ENCODE measurements around the gene SLC45A3.
"Not testable (repeated sequence)": the region's sequence is repeated elsewhere in the genome, so short reads cannot be mapped to it uniquely, and the experiment has no call there.

SLC45A3 gene

GRCh38 chr1:205637854-205638468, 42.3 kb downstream of the SLC45A3 start:
- no peak for DNase-seq (ENCODE audit: low read depth)

GRCh38 chr1:205636732-205637131, 43.6 kb downstream of the SLC45A3 start:
- no peak for DNase-seq (ENCODE audit: low read depth)

DNA sequence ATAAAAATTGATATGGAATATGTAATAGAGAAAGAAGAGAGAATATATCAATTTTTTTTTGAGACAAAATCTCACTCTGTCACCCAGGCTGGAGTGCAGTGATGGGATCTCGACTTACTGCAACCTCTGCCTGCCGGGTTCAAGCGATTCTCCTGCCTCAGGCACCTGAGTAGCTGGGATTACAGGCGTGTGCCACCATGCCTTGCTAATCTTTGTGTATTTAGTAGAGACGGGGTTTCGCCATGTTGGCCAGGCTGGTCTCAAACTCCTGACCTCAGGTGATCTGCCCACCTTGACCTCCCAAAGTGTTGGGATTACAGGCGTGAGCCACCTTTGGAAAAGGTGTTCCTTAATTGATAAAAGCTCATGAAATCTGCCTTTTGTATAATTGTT, 44.2 kb downstream of the SLC45A3 start:
- not testable (repeated sequence) for DNase-seq (ENCODE audit: low read depth)

- no peak for DNase-seq (ENCODE audit: low read depth)
Observed at GRCh38 chr1:205633421-205633976, 46.8 kb downstream of the SLC45A3 start.

DNA sequence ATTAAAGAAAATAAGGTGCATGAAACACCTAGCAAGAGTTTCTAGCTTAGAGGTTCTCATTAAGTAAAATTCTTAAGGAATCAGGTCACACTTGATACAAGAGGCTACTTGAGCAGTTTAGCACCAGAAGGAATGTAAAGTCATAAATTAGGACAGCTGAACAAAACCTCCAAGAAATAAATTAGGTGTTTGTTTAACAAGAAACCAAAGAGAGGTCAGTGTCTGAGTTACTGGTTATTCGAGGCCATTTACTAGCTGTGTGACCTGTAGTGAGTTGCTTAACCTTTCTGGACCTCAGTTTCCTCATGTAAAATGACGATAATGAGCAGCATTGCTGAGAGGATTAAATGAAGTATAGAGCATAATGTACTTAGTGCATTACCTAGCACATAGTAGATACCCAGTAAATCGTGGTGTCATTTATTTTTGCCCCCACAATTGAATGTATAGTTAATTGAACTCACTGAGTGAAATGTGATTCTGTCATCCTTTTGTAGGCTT, 47.6 kb downstream of the SLC45A3 start:
- no peak for DNase-seq (ENCODE audit: low read depth)

GRCh38 chr1:205631768-205632668, 48.3 kb downstream of the SLC45A3 start, which contains the start of gene ELK4:
ELK4 (minus strand) TSS chr1:205632011; CDS start chr1:205623882, 8,129 bp downstream.
- peak; percentile 99 for DNase-seq (ENCODE audit: low read depth)

DNA sequence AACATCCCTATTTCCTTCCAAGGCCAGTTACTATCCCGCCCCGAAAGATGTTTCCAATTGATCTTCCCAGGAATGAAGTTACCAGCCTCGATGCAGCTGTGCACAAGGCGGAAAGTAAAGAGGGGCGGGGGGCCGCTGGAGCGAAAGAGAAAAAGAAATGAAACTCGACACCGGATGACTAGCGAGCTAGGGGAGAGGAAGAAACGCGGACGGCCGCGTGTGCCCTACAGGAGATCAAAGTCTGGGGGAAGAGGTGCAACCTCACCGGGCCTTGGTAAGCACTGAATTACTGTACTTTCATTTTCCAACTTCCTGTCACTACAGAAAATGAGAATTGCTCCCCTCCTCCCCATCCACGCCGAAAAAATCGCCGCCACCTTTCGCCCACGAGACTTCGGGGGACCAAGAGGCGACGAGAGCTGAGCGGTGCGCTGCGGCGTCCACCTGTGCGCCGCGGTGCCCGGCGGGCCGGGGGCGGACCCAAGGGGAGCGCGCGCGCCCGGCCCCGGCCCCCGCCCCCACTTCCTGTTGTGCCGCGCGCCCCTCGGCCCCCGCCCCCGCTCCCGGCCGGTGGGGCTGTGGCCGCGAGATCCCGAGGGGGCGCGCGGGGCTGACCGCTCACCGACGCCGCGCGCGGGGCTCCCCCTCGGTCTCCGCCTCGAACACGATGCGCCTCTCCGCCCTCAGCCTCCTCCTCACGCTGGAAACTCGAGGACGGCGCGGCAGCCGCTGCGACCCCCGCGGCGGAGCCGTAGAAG, 49.1 kb downstream of the SLC45A3 start:
- DNase-seq (ENCODE audit: low read depth), result peak; percentile 74

GRCh38 chr1:205630651-205631009, 49.7 kb downstream of the SLC45A3 start:
- no peak for DNase-seq (ENCODE audit: low read depth)

DNA sequence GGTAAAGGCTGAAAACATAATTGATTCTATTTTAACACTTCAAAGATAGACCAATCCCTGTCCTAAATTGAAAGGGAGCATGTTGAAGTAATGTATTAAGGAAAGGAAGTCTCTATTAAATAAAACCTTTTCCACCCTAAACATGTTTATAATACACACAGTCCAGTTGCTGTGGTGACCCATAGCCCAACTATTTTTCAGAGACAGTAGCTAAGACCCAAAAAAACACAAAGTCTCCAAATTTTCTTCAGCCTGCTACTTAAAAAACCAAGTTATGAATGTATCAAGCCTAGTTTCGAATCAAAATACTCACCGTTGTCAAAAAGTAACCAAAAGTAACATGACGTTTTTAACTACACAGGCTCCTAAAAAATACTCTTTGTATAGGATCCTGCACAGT, 50.1 kb downstream of the SLC45A3 start:
- DNase-seq (ENCODE audit: low read depth), result no peak

- DNase-seq (ENCODE audit: low read depth), result no peak
Observed at GRCh38 chr1:205629751-205630150, 50.6 kb downstream of the SLC45A3 start.

DNA sequence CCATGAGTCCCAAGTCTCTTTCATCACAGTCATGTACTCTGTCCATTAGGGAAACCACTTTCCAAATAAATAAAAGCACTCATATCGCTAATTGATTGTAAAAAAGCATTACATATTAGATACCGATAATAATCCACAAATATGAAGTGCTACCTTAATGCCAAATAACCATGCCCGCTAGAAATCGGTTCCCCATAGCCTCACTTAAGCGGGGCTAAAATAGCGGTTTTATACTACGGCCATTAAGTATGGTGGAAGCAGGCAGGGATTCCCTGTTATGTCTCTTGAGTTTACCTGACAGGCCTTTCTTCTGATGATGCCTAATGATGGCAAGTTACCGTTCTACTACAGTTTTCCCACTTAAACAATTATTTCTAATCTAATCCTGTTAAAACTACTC, 52.4 kb downstream of the SLC45A3 start:
- no peak for DNase-seq (ENCODE audit: low read depth)

DNA sequence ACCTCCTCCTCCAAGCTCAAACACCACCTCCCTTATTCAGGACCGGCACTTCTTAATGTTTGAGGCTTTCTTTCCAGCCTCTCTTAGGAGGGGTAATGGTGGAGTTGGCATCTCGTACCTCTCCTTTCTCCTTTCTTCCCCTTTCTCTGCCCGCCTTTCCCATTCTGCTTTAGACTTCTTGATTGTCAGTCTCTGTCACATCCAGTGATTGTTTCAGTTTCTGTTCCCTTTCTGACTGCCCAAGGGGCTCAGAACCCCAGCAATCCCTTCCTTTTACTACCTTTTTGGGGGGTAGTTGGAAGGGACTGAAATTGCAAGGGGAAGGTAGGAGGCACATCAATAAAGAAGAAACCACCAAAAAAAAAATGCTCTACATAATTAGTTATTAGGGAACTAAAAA, 54.1 kb downstream of the SLC45A3 start:
- no peak for DNase-seq (ENCODE audit: low read depth)

GRCh38 chr1:205623646-205624045, 56.7 kb downstream of the SLC45A3 start:
- no peak for DNase-seq (ENCODE audit: low read depth)

DNA sequence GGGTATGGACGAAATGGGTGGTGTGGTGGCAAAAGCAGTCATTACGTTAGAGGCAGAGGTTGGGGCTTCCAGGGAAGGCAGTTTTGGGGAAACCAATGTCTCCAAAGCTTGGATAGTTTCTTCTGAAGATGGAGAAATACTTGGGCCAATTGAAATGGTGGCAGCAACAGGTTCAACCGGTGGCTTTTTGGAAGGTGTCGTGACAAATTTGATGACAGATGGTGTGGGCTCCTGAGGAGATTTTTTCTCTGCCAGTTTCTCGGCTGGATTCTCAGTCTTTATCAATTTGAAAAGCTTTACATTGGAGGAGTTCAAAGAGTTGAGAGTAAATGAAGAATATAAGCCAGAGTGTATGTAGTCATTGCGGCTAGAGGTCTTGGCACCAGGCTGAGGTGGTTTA, 60.0 kb downstream of the SLC45A3 start:
- DNase-seq (ENCODE audit: low read depth), result no peak

DNA sequence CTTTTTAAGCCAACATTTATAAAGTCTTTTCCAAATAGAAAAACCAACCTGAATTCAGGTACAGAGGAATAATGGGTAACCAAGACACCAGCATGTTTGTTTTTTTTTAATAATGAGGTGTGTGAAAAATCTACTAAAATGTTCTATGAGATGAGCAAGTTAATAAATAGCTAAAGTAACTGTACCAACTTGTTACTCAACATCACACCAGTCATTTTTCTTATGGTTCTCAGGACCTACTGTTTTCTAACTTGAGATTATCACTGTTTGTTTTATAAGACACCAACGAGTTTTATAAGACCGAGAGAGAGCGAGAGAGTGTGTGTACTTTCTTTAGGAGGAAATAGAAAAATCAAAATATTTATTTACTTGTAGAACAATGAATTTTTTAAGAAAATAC, 60.9 kb downstream of the SLC45A3 start:
- DNase-seq (ENCODE audit: low read depth), result no peak

- no peak for DNase-seq (ENCODE audit: low read depth)
Observed at GRCh38 chr1:205616563-205617293, 63.6 kb downstream of the SLC45A3 start.

- DNase-seq (ENCODE audit: low read depth), result no peak
Observed at GRCh38 chr1:205615789-205616188, 64.5 kb downstream of the SLC45A3 start.

- no peak for DNase-seq (ENCODE audit: low read depth)
Observed at GRCh38 chr1:205613854-205614412, 66.4 kb downstream of the SLC45A3 start.

- DNase-seq (ENCODE audit: low read depth), result no peak
Observed at GRCh38 chr1:205612556-205612955, 67.8 kb downstream of the SLC45A3 start.

DNA sequence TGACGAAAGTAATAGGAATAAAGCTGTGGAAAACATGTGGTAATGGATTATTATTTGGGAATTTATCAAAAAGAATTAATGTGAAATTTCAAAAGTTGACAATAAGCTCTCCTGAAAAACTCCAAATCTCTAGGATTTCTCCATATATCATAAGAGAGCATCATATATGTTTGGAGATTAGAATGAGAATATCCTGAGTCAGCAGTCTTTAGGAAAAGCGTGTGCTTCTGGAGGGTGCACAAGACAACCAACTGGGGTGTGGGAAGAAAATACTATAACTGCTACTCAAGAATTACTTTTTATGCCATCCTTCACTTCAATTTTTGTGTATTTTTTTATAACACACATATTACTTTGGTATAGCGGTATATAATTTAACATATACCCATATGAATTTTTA, 68.2 kb downstream of the SLC45A3 start:
- DNase-seq (ENCODE audit: low read depth), result no peak

DNA sequence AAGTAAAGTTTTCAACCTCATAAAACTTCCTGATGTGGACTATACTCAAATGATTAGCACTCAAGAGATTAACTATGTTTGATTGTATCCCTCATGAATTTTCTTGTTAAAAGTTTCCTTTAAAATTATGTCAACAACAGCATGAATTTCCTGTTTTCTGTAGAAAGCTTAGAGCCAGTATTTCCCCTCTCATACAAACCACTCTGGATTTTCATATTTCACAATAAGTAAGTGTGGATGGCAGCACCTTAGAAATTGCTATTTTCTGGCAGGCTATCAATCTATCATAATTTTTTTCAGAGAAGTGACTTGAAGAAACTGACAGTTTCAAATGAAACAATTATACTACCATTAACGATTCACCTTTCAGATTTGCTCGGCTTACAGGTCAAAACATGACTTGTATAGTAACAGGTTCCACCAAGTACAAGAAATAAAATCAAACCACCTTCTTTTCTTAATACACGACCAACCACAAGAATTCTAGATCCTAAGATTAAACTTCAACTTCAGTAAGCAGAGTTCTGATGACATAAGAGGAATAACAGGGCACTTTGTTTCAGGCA, 69.3 kb downstream of the SLC45A3 start:
- no peak for DNase-seq (ENCODE audit: low read depth)
